NB4 (cell line): ENCODE measurements around the gene HS6ST3.

ENCODE experiments used
- DNase-seq: peaks from one replicate; pipeline ENCODE4 v3.0.0; 2010; ENCODE audit warnings: low read depth
- H3K4me3 ChIP-seq: one replicate; pipeline ENCODE4 v1.5.1; 2011; ENCODE audit warnings: mild to moderate bottlenecking, low read depth, low read length, moderate library complexity
- MYC ChIP-seq: IDR thresholded peaks from 2 replicates; pipeline ENCODE4 v1.6.1; 2011; ENCODE audit warnings: low read depth, low read length
- POLR2A ChIP-seq: IDR thresholded peaks from 2 replicates; pipeline ENCODE4 v1.6.1; 2011; ENCODE audit warnings: mild to moderate bottlenecking; ENCODE audit not compliant: insufficient read length; ENCODE audit errors: extremely low read depth
- TF ChIP-seq, protein P1 (sequence below): IDR thresholded peaks from 2 replicates; pipeline ENCODE4 v1.6.1; 2011; ENCODE audit warnings: low read depth, low read length
- TF ChIP-seq, protein P2 (sequence below): IDR thresholded peaks from one replicate; pipeline ENCODE4 v1.5.1; 2012; ENCODE audit warnings: low read depth, low read length

The HS6ST3 gene

DNA sequence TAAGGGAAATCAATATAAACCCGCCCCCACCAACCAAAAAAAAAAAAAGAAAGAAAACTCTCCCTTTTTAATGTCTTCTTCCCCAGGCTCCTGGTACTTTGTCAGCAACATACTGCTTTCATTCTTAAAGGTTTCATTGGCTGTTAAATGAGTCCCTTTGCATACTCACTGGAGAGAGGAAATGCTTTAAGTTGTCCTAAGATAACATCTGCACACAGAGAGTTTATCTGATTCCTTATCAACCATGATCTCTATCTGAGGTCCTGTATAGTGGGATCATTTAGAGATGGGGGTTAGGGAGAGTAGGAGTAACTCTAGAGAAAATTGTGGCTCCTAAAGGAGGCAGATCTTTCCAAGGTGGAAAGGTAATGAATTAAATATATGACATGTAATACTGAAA lies 747.9 kb downstream of the HS6ST3 start:
- TF ChIP-seq, protein P1, sequence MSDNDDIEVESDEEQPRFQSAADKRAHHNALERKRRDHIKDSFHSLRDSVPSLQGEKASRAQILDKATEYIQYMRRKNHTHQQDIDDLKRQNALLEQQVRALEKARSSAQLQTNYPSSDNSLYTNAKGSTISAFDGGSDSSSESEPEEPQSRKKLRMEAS = no peak
- TF ChIP-seq MYC (no peak), POLR2A (no peak)
- TF ChIP-seq, protein P2, sequence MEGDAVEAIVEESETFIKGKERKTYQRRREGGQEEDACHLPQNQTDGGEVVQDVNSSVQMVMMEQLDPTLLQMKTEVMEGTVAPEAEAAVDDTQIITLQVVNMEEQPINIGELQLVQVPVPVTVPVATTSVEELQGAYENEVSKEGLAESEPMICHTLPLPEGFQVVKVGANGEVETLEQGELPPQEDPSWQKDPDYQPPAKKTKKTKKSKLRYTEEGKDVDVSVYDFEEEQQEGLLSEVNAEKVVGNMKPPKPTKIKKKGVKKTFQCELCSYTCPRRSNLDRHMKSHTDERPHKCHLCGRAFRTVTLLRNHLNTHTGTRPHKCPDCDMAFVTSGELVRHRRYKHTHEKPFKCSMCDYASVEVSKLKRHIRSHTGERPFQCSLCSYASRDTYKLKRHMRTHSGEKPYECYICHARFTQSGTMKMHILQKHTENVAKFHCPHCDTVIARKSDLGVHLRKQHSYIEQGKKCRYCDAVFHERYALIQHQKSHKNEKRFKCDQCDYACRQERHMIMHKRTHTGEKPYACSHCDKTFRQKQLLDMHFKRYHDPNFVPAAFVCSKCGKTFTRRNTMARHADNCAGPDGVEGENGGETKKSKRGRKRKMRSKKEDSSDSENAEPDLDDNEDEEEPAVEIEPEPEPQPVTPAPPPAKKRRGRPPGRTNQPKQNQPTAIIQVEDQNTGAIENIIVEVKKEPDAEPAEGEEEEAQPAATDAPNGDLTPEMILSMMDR = no peak
- no peak overlapping the region for H3K4me3 ChIP-seq
- DNase-seq = no peak

DNA sequence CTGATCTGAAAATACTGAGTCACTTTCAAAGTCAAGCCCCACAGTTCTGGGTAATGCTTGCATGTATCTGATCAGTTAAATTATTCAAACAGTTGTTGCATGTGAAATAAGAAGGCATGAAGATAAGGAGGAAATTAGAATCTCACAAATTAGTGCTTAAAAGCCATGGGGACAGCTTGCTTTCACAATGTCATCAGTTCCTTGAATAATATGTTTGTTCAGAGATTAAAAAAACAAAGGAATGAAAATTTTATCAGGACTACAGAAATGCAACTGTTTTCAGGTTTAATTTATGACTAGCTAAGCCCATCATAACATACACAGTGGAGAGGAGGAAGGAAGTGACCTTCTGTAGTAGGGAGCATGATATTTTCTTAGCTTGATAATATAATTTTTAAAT lies 754.3 kb downstream of the HS6ST3 start:
- no peak for DNase-seq
- no peak for TF ChIP-seq MYC
- TF ChIP-seq, protein P1 = no peak
- no peak for TF ChIP-seq POLR2A
- TF ChIP-seq, protein P2 = no peak
- no peak overlapping the region for H3K4me3 ChIP-seq

DNA sequence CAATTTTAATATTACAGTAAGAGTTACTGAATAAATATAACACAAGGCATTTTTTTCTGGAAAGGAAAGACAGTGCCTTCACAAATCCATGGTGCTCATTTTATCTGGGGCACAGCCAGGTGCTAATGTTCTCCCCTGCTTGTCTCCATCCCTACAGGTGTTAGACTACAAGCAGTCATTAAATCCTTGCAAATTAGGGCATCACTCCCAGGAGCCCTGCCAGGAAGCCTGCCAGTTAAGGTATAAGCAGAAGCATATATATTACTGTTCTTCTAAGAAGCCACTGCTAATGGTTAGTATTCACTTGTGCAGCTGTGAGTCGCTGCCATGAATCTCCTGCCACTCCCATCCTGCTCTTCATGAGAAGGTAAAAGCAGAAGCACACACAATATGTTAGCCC lies 754.7 kb downstream of the HS6ST3 start:
- DNase-seq = no peak
- no peak overlapping the region for H3K4me3 ChIP-seq
- TF ChIP-seq, protein P1 = no peak
- TF ChIP-seq, protein P2 = no peak
- TF ChIP-seq POLR2A = no peak
- TF ChIP-seq MYC = no peak

- DNase-seq = no peak
- no peak overlapping the region for H3K4me3 ChIP-seq
- TF ChIP-seq, protein P1 = no peak
- no peak for TF ChIP-seq POLR2A
- TF ChIP-seq, protein P2 = no peak
- no peak for TF ChIP-seq MYC
Measured at GRCh38 chr13:96848286-96848685, 758.4 kb downstream of the HS6ST3 start.

- TF ChIP-seq POLR2A (no peak), MYC (no peak)
- TF ChIP-seq, protein P1 = no peak
- TF ChIP-seq, protein P2 = no peak
- no peak for DNase-seq
- H3K4me3 ChIP-seq = no peak overlapping the region
Measured at GRCh38 chr13:96849091-96849490, 759.2 kb downstream of the HS6ST3 start.

DNA sequence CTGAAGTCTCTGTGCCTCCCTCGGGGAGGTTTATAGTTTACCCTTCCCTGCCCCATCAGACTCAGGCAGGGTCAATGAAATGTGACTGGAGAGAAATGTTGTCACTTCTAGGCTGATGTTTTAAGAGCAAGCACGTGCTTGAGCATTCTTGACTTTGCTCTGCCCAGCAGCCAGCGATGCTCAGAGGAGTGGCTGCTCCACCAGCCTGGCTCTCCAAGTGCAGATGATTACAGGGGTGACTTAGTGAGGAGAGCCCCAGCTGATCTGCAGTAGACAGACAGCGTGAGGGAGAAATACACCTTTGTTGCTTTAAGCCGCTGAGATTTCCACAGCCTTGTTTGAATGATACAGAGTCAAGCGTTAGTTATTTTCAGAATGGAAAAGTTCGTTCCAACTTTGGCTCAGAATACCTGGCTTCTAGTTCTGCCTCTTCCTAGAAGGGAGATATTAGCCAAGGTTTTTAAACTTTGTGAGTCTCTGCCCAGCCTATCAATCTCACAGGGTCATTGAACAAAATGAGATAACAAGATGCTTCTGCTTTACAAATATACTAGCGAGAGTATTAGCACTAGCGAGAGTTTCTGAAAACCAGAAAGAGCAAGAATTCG lies 760.7 kb downstream of the HS6ST3 start:
- DNase-seq = no peak
- H3K4me3 ChIP-seq = no peak overlapping the region
- TF ChIP-seq MYC = no peak
